SK-N-SH treated with all-trans-retinoic acid at 6 μM for 48 hours (cell line): ENCODE data around the gene CD8B2.

Experiments used
- CREB5 ChIP-seq: fragments of 250-450 bp; sonication (Bioruptor Pico); IDR thresholded peaks from 2 replicates; pipeline ENCODE4 v1.5.1; 2020; ENCODE audit warnings: low read depth, mild to moderate bottlenecking, moderate library complexity
- CSDC2 ChIP-seq: fragments of 250-450 bp; sonication (Bioruptor Pico); IDR thresholded peaks from 2 replicates; pipeline ENCODE4 v1.5.0; 2020; ENCODE audit warnings: mild to moderate bottlenecking, moderate library complexity
- PATZ1 ChIP-seq: fragments of 250-450 bp; sonication (Bioruptor Pico); IDR thresholded peaks from 2 replicates; pipeline ENCODE4 v1.8.0; 2020; ENCODE audit warnings: mild to moderate bottlenecking, moderate library complexity, borderline replicate concordance
- PPARA ChIP-seq: fragments of 250-450 bp; sonication (Bioruptor Pico); IDR thresholded peaks from 2 replicates; pipeline ENCODE4 v1.5.0; 2020; ENCODE audit warnings: mild to moderate bottlenecking, borderline replicate concordance
- RARB ChIP-seq: fragments of 250-450 bp; sonication (Bioruptor Pico); IDR thresholded peaks from 2 replicates; pipeline ENCODE4 v1.8.0; 2021; ENCODE audit warnings: mild to moderate bottlenecking, moderate library complexity
- TOX ChIP-seq: fragments of 250-450 bp; sonication (Bioruptor Pico); IDR thresholded peaks from 2 replicates; pipeline ENCODE4 v1.8.0; 2021; ENCODE audit warnings: mild to moderate bottlenecking, moderate library complexity, borderline replicate concordance
- ZNF70 ChIP-seq: fragments of 450-650 bp; formaldehyde crosslinking; IDR thresholded peaks from 2 replicates; pipeline ENCODE4 v1.5.0; 2020; ENCODE audit warnings: mild to moderate bottlenecking, moderate library complexity

DNA sequence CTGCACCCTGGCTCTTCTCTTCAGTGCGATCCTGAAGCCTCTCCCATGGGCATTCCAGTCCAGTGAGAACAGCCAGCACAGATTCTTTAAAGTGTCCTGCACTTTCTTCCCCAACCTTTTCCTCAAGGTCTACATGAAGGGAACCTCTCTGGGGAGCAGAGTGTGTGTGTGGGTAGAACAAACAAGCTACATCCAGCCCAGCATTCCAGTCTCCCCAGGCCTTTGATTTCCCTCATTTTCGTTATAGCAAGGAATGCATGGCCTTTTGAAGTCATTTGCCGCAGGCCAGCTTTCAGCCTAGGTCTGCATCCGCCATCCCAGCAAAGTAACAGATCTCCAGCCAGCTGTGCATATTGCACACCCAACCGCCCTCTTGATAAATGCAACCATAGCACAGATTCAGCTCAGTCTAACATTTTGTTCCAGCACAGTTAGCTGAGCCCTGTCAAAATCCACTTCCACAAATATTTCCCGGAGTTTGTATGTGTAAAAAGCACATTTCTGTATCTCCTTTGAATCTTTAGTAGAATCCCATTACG is 44.6 kb downstream of the CD8B2 start:
- TF ChIP-seq PPARA (CRISPR knock-in tag) (no peak), PATZ1 (no peak), RARB (CRISPR knock-in tag) (no peak), TOX (CRISPR knock-in tag) (no peak), CSDC2 (no peak), ZNF70 (CRISPR knock-in tag) (no peak), CREB5 (CRISPR knock-in tag) (no peak)
